Embryonic facial prominence (tissue), 1 donor: ENCODE measurements around the gene CLOCK.

Source experiments
- DNase-seq: peaks from one replicate; pipeline ENCODE4 v3.0.0-alpha.2; 2016; ENCODE audit errors: extremely low spot score

The CLOCK gene

DNA sequence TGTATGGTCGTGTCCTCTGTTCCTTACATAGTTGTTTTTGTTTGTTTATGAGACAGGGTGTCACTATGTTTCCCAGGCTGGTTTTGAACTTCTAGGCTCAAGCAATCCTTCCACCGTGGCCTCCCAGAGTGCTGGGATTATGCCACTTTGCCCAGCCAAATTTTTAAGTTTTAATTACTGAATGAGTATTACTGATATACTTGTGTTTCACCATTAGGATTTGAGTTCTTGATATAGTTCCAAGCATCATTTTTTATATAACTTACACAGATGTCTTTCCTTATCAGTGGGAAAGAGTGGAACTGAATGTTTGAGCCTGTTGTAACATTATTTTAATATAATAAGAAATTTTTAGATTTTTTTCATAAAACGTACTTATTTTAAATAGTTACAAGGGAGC lies 130.5 kb downstream of the CLOCK start:
- no peak for DNase-seq

DNA sequence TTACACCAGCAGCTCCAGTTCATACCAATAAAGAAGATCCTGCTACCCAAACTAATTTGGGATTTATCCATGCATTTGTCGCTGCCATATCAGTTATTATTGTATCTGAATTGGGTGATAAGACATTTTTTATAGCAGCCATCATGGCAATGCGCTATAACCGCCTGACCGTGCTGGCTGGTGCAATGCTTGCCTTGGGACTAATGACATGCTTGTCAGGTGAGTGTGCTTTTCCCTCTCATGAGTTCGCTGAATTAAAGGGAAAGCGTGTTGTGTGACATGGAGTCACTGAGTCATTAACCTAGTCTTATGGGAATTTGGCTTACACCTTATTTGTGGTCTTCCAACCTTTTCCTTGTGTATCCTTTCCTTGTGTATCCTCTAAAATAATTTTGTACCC lies 135.1 kb downstream of the CLOCK start:
- DNase-seq, result no peak

DNA sequence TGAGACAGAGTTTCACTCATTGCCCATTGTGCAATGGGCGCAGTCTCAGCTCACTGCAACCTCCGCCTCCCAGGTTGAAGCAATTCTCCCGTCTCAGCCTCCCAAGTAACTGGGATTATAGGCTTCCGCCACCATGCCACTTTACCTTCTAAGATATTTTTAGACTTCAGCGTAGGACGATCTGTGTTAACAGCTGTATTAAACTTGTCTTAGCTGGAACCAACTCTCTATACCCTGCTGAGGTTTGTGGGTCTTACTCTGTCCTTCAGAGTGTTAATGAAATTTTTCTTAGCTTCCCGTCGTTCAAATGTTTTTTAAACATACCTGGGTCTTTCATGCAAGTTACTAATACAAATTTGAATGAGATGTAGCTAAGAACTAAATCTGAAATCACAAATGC lies 136.3 kb downstream of the CLOCK start:
- DNase-seq, result no peak

DNA sequence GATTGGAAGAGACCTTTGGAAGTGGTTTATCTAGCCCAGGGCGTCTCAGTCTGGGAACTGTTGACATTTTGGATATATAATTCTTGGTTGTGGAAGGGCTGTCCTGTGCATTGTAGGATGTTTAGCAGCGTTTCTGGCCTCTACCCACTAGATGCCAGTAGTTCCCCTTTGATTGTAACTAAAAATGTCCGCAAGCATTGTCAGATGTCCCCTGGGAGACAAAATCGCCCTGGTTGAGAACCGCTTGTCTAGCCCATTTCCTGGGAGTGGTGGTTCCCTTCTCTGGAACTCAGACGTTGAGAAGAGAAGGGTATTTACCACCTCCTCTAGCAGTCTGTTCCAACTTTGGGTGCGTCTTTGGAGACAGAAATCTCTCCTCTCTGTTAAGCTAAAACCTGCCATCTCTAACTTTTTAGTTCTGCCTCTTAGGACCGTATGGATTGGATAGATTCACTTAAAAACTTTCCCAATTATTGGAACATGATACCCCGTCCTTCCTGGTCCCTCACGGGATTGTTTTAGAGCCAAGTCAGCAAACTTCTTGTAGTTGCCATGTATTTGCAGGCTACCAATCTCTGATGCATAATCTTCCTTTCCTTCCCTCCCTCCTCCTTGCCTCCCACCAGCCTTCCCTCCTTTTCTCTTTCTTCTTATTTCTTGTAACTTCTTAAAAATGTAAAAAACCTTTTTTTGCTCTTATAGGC lies 137.1 kb downstream of the CLOCK start:
- DNase-seq, result no peak

DNA sequence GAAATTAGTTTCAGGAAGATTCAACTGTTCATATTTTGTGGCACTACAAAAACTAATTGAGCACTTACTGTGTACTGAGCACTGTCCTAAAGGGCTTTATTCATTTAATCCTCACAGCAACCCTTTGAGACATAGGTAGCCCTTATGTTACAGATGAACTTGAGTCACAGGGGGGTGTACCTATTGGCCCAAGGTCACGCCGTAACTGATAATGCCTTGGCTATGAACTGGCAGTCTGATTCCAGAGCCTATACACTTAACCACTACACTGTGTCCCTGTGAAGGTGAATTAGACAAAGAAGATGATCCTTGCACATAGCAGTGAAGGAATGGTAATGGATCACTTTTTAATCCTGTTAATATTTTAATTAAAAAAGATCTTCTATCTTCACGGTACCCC lies 138.9 kb downstream of the CLOCK start:
- DNase-seq, result no peak

DNA sequence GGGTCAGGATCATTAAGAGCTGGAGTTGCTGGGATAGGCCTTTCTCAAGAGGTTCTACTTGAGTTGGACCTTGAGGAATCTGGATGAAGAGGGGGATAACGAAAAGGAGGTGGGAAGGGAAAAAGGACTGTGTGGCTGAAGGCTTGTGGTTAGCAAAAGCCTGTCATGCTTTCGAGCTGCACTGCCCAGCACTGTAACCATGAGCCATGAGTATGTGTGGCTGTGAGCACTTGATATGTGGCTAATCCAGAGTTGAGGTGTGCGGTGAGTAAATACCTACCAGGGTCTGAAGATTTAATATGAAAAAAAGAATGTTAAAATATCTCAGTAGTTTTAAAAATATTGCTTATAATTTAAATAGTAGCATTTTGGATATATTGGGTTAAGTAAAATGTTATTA lies 139.6 kb downstream of the CLOCK start:
- DNase-seq, result no peak

DNA sequence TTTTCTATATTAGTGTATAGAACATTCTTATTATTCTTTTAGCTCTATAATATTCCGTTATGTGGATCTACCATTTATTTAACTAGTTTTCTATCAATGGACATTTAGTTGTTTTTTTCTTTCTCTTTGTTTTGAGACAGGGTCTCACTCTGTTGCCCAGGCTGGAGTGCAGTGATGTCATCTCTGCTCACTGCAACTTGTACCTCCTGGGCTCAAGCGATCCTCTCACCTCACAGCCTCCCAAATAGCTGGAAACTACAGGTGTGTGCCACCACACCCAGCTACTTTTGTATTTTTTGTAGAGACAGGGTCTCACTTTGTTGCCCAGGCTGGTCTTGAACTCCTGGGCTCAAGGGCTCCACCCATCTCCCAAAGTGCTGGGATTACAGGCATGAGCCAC lies 140.2 kb downstream of the CLOCK start:
- DNase-seq, result no peak

DNA sequence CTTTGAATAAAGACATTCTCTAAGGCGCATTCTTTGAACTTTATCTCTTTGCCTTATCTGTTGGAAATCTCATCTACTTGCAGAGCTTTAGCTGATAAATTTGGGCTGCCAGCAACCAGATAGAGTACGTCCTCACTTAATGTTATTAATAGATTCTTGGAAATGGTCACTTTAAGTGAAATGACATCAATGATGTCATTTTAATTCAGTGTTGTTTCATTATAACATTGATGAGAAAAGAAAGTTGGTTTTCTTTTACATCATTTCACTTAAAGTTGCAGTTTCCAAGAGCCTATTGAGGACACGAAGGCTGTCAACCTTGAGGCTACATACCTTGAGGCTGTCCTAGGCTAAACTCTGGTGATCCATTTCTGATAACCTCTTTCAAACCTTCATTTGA lies 141.6 kb downstream of the CLOCK start:
- DNase-seq, result no peak

DNA sequence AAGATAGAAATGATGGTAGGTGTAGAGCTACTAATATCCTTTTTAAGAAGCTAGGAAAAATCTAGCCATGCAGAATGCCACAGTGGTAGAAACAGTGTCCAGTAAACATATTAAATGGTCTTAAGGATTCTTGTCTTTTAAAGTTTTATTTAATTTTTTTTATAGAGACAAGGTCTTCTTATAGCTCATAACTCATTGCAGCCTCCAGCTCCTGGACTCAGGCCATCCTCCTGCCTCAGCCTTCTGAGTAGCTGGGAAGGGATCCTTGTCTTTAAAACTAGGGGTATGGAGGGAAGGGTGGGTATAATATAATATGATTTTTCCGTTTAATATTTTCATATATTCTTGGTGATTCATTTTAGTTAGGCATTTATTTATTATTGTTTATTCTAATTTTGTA lies 147.1 kb downstream of the CLOCK start:
- no peak for DNase-seq

DNA sequence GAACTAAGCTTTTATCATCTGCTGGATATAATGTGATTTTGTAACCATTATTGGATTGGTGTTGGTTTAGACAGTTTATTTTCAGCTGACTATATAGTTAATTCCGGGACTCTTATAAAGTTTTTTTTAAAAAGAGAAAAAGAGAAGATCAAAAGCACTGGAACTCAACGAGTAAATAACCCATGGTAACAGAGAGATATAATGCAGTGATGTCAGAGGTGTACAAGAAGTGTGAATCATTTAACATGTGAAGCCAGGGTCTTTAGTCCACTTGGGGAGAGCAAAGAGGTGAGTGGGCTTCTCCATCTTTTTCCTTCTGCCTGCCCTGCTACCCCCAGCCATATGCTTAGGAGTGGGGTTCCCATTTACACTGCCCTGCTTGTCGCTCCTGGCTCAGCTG lies 147.7 kb downstream of the CLOCK start:
- no peak for DNase-seq

DNA sequence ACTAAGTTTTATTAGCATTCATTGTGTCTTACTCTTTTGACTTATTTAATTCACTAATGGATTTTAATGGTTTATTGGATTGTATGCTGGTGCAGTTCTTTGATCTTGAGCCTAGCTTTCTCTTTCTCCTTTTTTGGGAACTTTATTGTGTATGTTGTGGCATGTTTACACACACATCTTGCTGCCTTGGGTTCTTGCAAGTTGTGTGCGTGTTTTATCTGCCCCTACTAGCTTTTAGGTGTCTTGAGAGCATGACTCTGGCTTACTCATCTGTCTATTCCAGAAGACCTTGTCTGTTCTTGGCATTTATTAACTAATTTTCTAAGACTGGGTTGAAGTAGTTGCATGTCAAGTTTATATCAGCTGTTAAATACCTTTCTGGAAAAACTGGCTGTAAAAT lies 148.2 kb downstream of the CLOCK start:
- no peak for DNase-seq

DNA sequence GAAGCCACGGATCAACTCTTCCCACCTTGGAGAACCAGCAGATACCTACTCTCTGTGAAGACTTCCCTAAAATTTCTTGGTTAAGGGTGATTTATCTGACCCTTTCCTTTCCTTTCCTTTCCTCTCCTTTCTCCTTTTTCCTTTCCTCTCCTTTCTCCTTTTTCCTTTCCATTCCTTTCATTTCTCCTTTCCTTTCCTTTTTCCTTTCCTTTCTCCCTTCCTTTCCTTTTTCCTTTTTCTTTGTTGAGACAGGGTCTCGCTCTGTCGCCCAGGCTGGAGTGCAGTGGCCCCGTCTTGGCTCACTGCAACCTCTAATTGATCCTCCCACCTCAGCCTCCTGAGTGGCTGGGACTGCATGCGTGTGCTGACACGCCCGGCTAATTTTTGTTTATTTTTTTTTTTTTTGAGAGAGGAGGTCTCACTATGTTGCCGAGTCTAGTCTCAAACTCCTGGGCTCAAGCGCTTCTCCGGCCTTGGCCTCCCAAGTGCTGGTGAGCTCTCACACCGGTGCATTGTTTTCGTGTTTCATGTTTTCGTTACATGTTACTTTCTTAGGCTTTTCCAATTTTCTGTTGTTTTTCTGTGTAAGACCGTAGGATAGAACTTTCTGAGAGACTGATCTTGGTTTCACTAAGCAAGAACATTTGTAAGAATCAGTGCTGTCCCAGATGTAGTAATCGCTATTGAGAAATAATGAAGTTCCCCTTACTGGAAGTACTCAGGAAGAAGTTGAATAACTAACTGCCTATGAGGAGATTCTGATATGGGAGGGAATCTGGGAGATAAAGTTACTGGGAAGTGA lies 149.0 kb downstream of the CLOCK start:
- DNase-seq, result no peak

DNA sequence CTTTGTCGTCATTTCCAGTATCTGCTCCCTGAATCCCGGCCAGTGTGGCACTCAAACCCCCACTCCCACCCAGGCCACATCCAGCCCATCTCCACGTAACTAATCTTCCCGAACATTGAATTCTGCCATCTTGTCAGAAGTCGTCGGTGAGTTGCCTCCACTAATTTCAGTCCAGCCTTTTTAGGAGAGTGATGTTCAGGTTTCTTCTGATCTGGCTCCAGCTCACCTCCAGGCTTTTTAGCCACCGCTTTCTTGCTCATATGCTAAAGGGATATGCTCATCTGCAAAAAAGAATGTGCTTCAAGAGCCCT lies 149.6 kb downstream of the CLOCK start:
- no peak for DNase-seq

DNA sequence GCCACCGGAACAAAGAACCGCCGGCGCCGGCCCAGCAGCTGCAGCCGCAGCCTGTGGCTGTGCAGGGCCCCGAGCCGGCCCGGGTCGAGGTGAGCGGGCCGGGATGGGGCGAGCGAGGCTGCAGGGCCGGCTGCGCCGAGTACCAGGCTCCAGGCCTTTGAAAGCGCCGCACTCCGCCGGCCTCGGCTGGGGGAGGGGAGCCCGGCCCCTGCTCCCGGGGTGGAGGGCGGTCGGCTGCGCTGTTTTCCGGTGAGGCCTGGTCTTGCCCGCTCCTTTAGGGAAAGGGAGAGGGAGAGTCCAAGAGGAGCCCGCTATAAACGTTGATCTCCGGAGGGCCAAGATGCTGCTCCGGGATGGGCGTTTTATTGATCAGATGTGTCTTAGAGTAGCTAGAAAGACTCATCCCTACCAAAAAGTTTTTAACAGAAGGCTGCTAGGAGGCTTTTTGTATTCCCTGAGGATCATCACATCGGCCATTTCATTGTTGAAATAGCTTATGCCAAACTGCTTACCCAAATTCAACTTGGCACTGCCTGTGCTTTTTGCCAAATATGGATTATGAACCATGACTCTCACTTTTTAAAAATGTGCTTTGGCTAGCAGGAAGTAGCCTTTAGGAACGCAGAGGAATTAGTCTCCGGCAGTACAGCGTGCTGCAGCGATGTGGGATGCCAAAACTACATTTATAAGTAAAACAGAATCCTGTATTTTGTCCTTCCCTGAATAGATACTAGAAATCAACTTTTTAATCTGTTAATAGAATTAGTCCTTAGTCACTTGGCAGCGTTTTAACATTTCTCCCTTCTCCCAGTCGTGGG lies 150.2 kb downstream of the CLOCK start:
- no peak for DNase-seq

DNA sequence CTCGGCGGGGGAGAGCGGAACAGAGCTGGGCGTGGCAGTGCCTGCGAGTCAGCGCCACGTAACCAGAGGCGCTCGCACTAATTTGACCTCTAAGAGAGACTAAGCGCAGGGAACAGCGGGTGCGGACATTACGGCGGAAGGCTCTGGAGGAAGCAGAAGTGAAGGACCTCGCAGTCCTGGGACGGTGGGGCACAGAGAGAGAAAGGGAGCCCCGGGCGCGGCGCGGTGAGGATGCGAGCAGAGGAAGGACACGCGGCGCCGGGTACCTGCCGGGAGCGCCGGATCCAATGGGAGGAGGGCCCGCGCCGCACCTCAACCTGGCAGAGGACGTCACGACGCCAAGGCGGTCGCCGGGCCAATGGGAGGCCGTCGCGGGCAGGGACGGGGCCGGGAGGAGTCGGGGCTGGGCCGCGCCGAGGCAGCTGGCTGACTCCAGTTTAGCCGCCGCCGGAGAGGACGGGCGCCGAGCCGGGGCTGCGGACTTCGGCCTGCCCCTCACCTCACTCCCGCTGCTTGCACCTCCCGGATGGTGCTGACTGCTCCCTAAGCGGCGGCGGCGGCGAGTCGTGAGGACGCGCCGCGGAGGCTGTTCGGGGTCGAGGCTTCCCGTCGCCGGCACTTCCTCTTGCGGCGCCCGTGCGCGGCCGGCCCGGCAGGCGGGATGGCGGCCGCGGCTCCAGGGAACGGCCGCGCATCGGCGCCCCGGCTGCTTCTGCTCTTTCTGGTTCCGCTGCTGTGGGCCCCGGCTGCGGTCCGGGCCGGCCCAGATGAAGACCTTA lies 151.0 kb downstream of the CLOCK start, which contains the start of gene TMEM165:
Gene TMEM165 (plus strand): TSS at position 429 of the 779 bp plus-strand sequence. CDS start 233 bp downstream, at position 662.
- peak; percentile 73 for DNase-seq

DNA sequence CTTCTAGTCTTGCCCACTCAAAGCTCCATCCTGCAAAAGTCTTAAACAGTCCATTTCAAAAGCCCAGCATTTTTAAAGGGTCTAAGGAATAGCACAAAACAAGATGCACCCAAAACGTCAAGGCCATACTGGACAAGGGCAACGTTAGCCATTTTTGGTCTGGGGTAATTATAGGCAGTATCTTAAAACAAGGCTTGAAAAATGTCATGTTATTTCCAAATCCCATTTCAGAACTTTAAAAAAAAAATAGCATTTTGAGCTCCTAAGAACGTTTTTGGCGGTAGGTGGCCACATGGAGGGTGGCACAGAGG lies 151.5 kb downstream of the CLOCK start:
- no peak for DNase-seq

DNA sequence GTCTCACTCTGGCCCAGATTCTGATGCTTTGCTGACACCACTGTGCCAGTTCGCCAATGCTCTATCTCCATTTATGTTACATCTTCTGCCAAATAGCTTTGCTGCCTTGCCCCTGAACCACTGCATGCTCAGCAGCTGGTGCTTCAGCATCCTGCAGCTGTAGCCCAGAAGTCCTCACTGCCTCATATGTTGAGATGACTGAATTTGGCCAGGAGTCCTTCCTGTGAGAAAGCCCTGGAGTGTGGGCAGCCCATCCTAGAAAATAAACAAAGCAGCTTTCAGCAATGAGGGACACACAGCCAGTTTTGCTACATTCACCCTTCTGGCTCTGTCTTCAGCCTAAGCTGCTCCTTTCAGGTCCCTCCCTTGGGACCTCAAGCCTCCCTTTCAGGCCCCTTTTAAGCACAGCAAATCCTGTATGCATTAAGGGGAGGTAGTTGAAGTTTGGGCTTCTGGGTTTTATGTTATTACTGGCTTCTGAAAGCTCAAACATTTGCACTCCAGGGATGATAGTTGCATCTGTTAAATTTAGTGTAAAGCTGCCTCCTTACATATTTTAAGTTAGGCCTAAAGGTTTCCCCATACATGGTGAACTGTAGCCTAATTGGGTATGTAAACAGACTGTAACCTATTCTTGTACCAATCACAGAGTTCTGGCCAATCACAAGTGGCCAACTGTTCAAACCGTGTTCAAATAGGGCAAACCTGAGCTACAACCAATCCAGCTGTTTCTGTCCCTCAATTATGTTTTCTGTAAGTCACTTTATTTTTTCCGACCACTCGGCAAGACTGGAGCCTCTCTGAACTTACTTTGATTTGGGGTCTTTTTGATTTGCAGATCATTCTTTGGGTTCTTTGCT lies 153.0 kb downstream of the CLOCK start:
- DNase-seq, result no peak

DNA sequence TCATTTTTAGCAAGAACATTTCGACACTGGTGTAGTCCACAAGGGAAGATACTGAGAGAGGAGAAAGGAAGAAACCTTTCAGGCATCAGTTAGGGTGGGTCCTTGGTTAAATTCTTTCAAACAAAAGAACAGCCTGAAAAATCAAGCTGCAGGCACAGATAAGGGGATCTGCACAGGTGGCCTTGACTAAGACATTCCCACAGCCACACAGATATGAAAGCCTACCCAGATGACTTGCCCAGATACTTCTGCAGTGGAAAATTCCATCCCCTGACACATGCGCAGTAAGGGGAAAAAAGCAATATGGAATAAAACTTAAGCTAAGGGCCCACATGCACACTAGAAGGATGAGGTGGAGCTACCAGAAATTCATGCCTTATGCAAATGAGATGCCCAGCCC lies 159.9 kb downstream of the CLOCK start:
- DNase-seq, result no peak

DNA sequence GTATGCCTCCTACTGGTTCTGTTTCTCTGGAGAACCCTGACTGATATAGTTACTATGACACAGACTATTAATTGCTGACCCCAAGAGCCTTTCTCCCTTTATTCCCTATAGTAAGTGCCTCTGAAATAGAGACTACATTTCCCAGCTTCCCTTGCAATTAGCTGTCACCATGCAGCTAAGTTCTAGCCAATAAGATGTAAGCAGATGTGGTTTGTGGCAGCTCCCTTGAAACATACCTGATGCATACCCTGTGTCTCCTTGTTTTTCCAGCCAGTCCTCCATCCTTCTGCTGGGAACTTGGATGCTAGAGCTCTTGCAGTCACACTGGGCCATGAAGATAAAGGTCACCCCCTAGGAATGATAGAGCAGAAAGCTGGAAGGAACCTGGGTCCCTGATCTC lies 160.6 kb downstream of the CLOCK start:
- no peak for DNase-seq

DNA sequence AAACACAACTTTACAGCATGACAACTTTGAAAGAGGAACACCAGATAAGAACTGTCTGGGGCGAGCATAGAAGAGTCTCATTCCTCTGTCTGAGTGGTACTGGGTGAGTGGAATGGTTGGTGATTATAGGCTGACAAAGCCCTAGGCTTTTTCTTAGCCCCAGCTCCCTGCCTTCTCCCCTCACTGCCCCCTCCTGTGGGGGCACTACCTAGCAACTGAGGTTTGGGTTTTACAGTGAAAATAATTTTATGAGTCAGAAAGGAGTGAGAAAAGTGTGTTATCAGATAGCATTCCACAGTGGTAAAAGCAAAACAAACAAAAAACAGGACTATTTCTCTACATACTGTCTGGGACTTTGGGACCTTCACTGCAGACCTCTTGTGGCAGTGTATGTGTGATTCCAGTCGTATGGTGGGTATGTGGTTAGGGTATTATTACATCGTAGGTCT lies 161.5 kb downstream of the CLOCK start:
- DNase-seq, result no peak

DNA sequence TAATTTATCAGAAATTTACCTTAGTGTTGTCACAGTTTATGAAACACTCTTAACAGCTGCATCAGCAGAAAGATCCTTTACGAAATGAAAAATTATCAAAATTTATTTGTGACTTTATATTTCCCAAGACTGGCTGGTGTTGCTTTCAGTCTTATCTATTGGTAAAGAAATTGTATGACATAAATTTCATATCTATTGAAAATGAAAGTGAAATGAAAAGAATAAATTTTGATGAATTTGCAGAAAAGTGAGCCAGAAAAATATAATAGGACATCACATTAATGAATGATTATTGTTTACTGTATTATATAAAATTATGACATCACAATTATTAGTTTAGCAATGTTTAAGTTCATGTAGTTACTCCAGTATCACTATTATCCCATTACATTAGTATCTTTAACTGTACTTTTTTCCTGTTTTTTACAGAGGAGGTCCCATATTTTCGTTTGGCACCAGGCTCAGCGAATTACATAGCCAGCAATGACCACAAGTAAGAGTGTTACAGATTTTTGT lies 164.2 kb downstream of the CLOCK start:
- DNase-seq, result no peak
